ENCODE measurements around the gene DDX49.

Gene DDX49

DNA sequence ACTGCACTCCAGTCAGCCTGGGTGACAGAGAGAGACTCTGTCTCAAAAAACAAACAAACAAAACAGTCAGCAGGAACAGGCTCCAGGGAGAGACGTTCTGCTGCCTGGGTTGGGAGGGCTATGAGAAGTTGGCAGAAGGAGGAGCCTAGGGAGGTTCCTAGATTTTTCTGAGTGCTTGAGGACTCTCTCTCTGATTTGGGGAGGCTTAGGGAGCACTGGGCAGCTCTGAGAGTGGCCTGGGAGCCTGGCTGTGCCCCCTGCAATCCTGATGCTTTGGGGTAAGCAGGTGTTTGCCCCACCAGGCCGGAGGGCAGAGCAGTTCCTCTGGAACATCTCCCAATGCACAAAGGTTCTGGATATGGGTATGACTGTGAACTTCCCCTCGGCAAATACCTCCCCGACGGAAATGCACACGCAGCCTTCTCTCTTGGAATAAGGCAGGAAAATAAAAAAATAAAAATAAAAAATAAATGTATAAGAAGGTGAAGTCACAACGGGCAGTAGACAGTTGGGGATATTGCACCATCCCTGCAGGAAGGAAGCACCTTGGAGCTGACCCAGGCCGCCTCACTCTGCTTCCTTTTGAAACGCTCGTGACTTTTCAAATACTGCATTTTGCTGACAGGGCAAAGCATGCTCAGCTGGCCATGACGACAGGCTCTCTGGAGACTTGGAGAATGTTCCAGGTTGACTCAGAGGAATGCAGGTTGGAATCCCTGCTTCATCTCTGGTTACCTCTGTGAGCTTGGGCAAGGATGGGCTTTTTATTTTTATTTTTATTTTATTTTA is 48.0 kb downstream of the DDX49 start:
- DNase-seq (ENCODE audit: low spot score), result peak; percentile 64
- H3K27ac ChIP-seq, result peak overlapping the region; percentile 91
- TF ChIP-seq, protein P1, sequence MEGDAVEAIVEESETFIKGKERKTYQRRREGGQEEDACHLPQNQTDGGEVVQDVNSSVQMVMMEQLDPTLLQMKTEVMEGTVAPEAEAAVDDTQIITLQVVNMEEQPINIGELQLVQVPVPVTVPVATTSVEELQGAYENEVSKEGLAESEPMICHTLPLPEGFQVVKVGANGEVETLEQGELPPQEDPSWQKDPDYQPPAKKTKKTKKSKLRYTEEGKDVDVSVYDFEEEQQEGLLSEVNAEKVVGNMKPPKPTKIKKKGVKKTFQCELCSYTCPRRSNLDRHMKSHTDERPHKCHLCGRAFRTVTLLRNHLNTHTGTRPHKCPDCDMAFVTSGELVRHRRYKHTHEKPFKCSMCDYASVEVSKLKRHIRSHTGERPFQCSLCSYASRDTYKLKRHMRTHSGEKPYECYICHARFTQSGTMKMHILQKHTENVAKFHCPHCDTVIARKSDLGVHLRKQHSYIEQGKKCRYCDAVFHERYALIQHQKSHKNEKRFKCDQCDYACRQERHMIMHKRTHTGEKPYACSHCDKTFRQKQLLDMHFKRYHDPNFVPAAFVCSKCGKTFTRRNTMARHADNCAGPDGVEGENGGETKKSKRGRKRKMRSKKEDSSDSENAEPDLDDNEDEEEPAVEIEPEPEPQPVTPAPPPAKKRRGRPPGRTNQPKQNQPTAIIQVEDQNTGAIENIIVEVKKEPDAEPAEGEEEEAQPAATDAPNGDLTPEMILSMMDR (conservative IDR thresholded peaks at IDR 0.05; ENCODE audit: low read depth), result no peak
- POLR2A ChIA-PET (ENCODE audit: low non-redundant PET), result interaction anchor here (0.6 kb wide), 1 partner anchor 16 kb away, joined by 4 read pairs; no protein-coding TSS in a partner anchor
- CTCF ChIA-PET, result no interaction called here

DNA sequence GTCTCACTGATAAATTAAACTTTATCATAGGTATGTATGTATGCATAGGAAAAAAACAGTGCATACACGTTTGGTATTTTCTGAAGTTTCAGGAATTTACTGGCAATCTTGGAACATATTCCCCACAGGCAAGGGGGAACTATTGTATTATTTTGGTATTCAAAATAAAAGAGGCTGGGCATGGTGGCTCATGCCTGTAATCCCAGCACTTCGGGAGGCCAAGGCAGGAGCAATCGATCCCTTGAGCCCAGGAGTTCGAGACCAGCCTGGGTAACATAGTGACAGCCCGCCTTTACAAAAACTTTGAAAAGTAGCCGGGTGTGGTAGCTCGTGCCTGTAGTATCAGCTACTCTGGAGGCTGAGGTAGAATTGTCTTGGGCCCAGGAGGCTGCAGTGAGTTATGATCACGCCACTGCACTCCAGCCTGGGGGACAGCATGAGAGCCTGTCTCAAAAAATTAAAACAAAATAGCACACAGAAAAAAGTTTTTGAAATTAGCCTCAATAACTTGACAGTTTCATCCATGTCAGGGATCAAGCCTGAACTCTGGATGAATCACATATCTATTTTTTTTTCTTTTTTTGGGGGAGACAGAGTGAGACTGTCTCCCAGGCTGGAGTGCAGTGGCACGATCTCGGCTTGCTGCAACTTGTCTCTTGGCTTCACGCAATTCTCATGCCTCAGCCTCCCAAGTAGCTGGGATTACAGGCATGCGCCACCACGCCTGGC is 50.6 kb downstream of the DDX49 start:
- POLR2A ChIA-PET (ENCODE audit: low non-redundant PET), result no interaction called here
- peak overlapping the region; percentile 91 for H3K27ac ChIP-seq
- DNase-seq (ENCODE audit: low spot score), result no peak
- TF ChIP-seq, protein P1 (conservative IDR thresholded peaks at IDR 0.05; ENCODE audit: low read depth), result no peak
- CTCF ChIA-PET, result no interaction called here

GRCh38 chr19:18972301-18972811 is 52.8 kb downstream of the DDX49 start:
- no peak for DNase-seq (ENCODE audit: low spot score)
- 0 out of 2 replicates have a peak overlapping the region, but pooled peaks have one; percentile 10 for H3K27ac ChIP-seq
- ChIA-PET POLR2A (ENCODE audit: low non-redundant PET) (no interaction called here), CTCF (no interaction called here)
- TF ChIP-seq, protein P1 (conservative IDR thresholded peaks at IDR 0.05; ENCODE audit: low read depth), result no peak

GRCh38 chr19:18972851-18973250 is 53.3 kb downstream of the DDX49 start:
- no peak overlapping the region for H3K27ac ChIP-seq
- POLR2A ChIA-PET (ENCODE audit: low non-redundant PET), result no interaction called here
- TF ChIP-seq, protein P1 (conservative IDR thresholded peaks at IDR 0.05; ENCODE audit: low read depth), result no peak
- DNase-seq (ENCODE audit: low spot score), result no peak
- CTCF ChIA-PET, result no interaction called here

DNA sequence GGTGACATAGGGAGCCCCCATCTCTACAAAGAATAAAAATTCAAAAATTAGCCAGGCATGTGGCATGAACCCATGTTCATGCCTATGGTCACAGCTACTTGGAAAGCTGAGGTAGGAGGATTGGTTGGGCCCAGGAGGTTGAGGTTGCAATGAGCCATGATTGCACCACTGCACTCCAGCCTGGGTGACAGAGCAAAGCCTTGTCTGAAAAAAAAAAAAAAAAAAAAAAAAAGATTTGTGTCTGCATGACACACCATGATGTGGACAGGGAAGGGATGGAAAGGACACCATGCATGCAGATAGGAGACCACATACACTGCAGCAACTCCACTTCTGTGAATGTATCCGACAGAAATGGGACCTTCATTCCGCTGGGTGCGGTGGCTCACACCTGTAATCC is 55.5 kb downstream of the DDX49 start:
- TF ChIP-seq, protein P1 (conservative IDR thresholded peaks at IDR 0.05; ENCODE audit: low read depth), result no peak
- DNase-seq (ENCODE audit: low spot score), result no peak
- H3K27ac ChIP-seq, result no peak overlapping the region
- POLR2A ChIA-PET (ENCODE audit: low non-redundant PET), result no interaction called here
- CTCF ChIA-PET, result no interaction called here

DNA sequence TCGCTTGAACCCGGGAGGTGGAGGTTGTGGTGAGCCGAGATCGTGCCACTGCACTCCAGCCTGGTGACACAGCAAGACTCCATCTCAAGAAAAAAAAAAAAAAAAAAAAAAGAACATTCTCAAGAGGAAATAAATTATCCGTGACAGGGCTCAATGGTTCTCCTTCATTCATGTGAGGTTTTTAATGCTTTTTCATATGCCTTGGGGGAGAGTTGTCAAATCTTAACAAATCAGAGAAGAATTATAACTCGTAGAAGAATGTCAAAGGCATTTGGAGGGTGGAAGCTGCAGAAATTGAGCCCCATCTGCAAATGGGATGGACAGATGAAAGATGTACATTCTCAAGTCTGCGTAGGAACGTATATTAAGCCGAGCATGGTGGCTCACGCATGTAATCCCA is 56.4 kb downstream of the DDX49 start:
- ChIA-PET CTCF (interaction anchor here (0.6 kb wide), 1 partner anchor 26 kb away, joined by 3 read pairs; no protein-coding TSS in a partner anchor), POLR2A (ENCODE audit: low non-redundant PET) (no interaction called here)
- DNase-seq (ENCODE audit: low spot score), result no peak
- TF ChIP-seq, protein P1 (conservative IDR thresholded peaks at IDR 0.05; ENCODE audit: low read depth), result no peak
- no peak overlapping the region for H3K27ac ChIP-seq

Measured in RWPE1 (cell line).